DND-41 (cell line): ENCODE data around the gene SLC1A3.
"Not testable (repeated sequence)": the region's sequence is repeated elsewhere in the genome, so short reads cannot be mapped to it uniquely, and the experiment has no call there.

ENCODE experiments used
- ATAC-seq: fragments of 200-7000 bp; cut with Tn5 transposase; 3 replicates; pipeline ENCODE4 v1.9.1; 2021; ENCODE audit warnings: low read depth; ENCODE audit not compliant: insufficient read depth
- DNase-seq: peaks from one replicate; pipeline ENCODE4 v3.0.0-alpha.2; 2020
- H2AFZ ChIP-seq: 2 replicates; pipeline ENCODE4 v1.6.0; 2012; ENCODE audit warnings: low read depth, low read length
- H3K27ac ChIP-seq: 2 replicates; pipeline ENCODE4 v1.5.1; 2012; ENCODE audit warnings: low read length, inconsistent platforms
- H3K27me3 ChIP-seq: fragments of 200-600 bp; sonication (generic); 2 replicates; pipeline ENCODE4 v1.6.0; 2012; ENCODE audit warnings: low read length, mild to moderate bottlenecking, inconsistent platforms; ENCODE audit not compliant: insufficient read depth, poor library complexity
- H3K36me3 ChIP-seq: 2 replicates; pipeline ENCODE4 v1.5.1; 2012; ENCODE audit warnings: low read length, inconsistent platforms; ENCODE audit not compliant: insufficient read depth
- H3K4me1 ChIP-seq: 2 replicates; pipeline ENCODE4 v1.5.1; 2012; ENCODE audit warnings: mild to moderate bottlenecking, low read length; ENCODE audit not compliant: insufficient read depth
- H3K4me2 ChIP-seq: 2 replicates; pipeline ENCODE4 v1.6.0; 2012; ENCODE audit warnings: mild to moderate bottlenecking, moderate library complexity, low read length, inconsistent platforms; ENCODE audit not compliant: insufficient read depth
- H3K4me3 ChIP-seq, 2 experiments: fragments of 200-600 bp in 1 of 2; shearing (Covaris generic) in 1 of 2; 2 replicates each; pipeline ENCODE4 v1.5.1; 2012 to 2016; ENCODE audit warnings: inconsistent platforms in 2 of 2, low read length in 2 of 2, mild to moderate bottlenecking in 2 of 2, low read depth in 1 of 2, moderate library complexity in 1 of 2
- H3K79me2 ChIP-seq: 2 replicates; pipeline ENCODE4 v1.6.0; 2012; ENCODE audit warnings: low read length, inconsistent platforms; ENCODE audit not compliant: insufficient read depth
- H3K9ac ChIP-seq: 2 replicates; pipeline ENCODE4 v1.6.0; 2012; ENCODE audit warnings: low read depth, mild to moderate bottlenecking, inconsistent platforms, low read length, moderate library complexity
- H3K9me3 ChIP-seq: 2 replicates; pipeline ENCODE4 v1.5.1; 2012; ENCODE audit warnings: low read length, moderate library complexity, mild to moderate bottlenecking, inconsistent platforms; ENCODE audit not compliant: insufficient read depth, severe bottlenecking
- H4K20me1 ChIP-seq: 2 replicates; pipeline ENCODE4 v1.6.0; 2012; ENCODE audit warnings: low read length; ENCODE audit not compliant: insufficient read depth
- EZH2 ChIP-seq: IDR thresholded peaks from 3 replicates; pipeline ENCODE4 v1.6.1; 2012; ENCODE audit warnings: borderline replicate concordance, low read depth, mild to moderate bottlenecking, moderate library complexity, low read length, inconsistent platforms; ENCODE audit not compliant: severe bottlenecking
- TF ChIP-seq, protein P1 (sequence below): IDR thresholded peaks from 2 replicates; pipeline ENCODE4 v1.5.1; 2012; ENCODE audit warnings: borderline replicate concordance, low read length, moderate library complexity, mild to moderate bottlenecking; ENCODE audit not compliant: poor library complexity, severe bottlenecking; ENCODE audit errors: extremely low read depth

Gene SLC1A3

DNA sequence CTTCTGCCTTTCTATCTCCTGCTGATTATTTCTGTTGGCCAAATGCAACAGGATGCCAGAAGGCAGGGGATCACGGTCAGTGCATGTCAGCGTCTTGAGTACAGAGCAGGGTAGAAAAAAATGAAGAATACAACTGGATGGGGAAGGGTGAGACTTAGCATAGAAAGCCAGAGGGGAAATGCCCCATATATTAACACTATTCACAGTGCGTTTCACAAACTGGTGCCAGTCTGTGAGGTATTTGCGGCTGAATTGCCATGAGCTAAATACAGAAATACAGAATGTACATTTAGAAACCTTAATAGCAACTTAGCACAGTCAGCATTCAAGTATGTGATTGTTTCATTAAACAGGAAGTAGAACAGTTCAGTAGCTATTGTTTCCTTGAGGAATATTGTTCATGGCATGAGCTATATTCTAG is 31.0 kb upstream of the SLC1A3 start:
- Histone ChIP-seq H3K36me3 (no peaks in the 10 kb centered on the region), H3K4me2 (no peak overlapping the region), H3K9me3 (no peaks in the 10 kb centered on the region), H3K4me3 (no peak overlapping the region), H3K4me1 (no peaks in the 10 kb centered on the region), H3K9ac (no peak overlapping the region), H3K27ac (no peak overlapping the region), H4K20me1 (no peaks in the 10 kb centered on the region), H2AFZ (no peak overlapping the region), H3K79me2 (no peaks in the 10 kb centered on the region), H3K27me3 (peaks cover 7% of the 10 kb centered on the region)
- ATAC-seq (no peak), DNase-seq (no peak)
- TF ChIP-seq, protein P1, sequence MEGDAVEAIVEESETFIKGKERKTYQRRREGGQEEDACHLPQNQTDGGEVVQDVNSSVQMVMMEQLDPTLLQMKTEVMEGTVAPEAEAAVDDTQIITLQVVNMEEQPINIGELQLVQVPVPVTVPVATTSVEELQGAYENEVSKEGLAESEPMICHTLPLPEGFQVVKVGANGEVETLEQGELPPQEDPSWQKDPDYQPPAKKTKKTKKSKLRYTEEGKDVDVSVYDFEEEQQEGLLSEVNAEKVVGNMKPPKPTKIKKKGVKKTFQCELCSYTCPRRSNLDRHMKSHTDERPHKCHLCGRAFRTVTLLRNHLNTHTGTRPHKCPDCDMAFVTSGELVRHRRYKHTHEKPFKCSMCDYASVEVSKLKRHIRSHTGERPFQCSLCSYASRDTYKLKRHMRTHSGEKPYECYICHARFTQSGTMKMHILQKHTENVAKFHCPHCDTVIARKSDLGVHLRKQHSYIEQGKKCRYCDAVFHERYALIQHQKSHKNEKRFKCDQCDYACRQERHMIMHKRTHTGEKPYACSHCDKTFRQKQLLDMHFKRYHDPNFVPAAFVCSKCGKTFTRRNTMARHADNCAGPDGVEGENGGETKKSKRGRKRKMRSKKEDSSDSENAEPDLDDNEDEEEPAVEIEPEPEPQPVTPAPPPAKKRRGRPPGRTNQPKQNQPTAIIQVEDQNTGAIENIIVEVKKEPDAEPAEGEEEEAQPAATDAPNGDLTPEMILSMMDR = no peak
- TF ChIP-seq EZH2 = no peak

DNA sequence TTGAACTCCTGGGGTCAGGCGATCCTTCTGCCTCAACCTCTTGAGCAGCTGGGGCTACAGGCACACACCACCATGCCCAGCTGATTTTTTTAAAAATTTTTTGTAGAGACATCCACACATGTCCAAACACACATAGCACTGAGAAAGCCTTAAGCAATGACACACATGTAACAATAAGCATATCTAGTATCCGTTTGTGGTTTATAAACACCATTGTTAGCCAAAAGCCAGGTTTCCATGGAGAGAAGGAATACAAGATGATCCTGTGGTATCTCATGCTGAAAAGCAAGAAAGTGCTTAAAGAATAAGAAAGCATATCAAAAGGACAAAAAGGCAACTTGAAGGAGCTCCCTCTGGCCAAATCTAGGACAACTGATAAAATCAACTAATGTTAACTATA is 29.7 kb upstream of the SLC1A3 start:
- H3K9me3 ChIP-seq = no peaks in the 10 kb centered on the region
- H3K79me2 ChIP-seq = no peaks in the 10 kb centered on the region
- TF ChIP-seq, protein P1 = no peak
- TF ChIP-seq EZH2 = no peak
- H3K36me3 ChIP-seq = no peaks in the 10 kb centered on the region
- no peak overlapping the region for H3K4me3 ChIP-seq
- DNase-seq (no peak), ATAC-seq (no peak)
- no peak overlapping the region for H3K9ac ChIP-seq
- no peaks in the 10 kb centered on the region for H4K20me1 ChIP-seq
- no peak overlapping the region for H3K27ac ChIP-seq
- peaks cover 12% of the 10 kb centered on the region for H3K27me3 ChIP-seq
- no peak overlapping the region for H3K4me2 ChIP-seq
- H3K4me1 ChIP-seq = no peaks in the 10 kb centered on the region
- no peak overlapping the region for H2AFZ ChIP-seq

DNA sequence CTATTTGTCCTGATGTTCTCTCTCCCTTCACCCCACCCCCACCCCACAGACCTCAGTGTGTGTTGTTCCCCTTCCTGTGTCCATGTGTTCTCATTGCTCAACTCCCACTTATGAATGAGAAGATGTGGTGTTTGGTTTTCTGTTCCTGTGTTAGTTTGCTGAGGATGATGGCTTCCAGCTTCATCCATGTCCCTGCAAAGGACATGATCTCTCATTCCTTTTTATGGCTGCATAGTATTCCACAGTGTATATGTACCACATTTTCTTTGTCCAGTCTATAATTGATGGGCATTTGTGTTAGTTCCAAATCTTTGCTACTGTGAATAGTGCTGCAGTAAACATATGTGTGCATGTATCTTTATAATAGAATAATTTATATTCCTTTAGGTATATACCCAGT is 26.5 kb upstream of the SLC1A3 start:
- not testable (repeated sequence) for H3K9ac ChIP-seq, H3K4me1 ChIP-seq, H3K27ac ChIP-seq, H3K4me2 ChIP-seq, ATAC-seq, H2AFZ ChIP-seq, H3K4me3 ChIP-seq, DNase-seq, H3K9me3 ChIP-seq, H3K79me2 ChIP-seq, H3K36me3 ChIP-seq, H4K20me1 ChIP-seq
- peaks cover 11% of the 10 kb centered on the region for H3K27me3 ChIP-seq

DNA sequence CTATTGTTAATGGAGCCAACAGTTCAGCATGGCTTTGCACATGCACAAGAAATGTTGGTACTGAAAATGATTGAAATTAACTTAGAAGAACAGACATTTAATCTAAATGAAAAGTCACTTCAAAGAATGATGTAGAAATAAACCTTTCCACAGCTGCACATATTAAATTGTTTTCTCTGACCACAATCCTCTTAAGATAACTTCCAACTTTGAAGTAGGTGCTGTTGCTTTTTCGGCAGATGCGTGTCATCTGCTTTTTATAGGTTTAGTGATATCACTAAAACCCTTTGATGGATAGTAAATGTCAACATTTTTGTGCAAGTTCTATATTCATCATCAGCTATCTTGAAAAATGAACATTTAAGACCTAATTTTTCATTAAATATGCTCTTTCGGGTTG is 25.3 kb upstream of the SLC1A3 start:
- no peak overlapping the region for H3K4me2 ChIP-seq
- peaks cover 6% of the 10 kb centered on the region for H3K27me3 ChIP-seq
- H4K20me1 ChIP-seq = no peaks in the 10 kb centered on the region
- no peak overlapping the region for H2AFZ ChIP-seq
- no peak for ATAC-seq
- no peak overlapping the region for H3K27ac ChIP-seq
- no peak for TF ChIP-seq EZH2
- TF ChIP-seq, protein P1 = no peak
- no peaks in the 10 kb centered on the region for H3K9me3 ChIP-seq
- H3K79me2 ChIP-seq = no peaks in the 10 kb centered on the region
- no peak overlapping the region for H3K4me3 ChIP-seq
- DNase-seq = no peak
- no peaks in the 10 kb centered on the region for H3K4me1 ChIP-seq
- no peak overlapping the region for H3K9ac ChIP-seq
- H3K36me3 ChIP-seq = no peaks in the 10 kb centered on the region
